HL-60/S4 treated with phorbol 12-myristate 13-acetate at 8.2 ng/mL for 4 days and 3 days (cell line): Measurements from ENCODE around the gene MLX.
"Not testable (repeated sequence)": the region's sequence is repeated elsewhere in the genome, so short reads cannot be mapped to it uniquely, and the experiment has no call there.

Source experiments
- in situ Hi-C: fragments of 300-500 bp; cut with MboI; formaldehyde crosslinking; loops from 2 replicates; pipeline ENCODE4 v1.15.0; 2022; ENCODE audit warnings: low sequenced_read_pairs

The MLX gene

DNA sequence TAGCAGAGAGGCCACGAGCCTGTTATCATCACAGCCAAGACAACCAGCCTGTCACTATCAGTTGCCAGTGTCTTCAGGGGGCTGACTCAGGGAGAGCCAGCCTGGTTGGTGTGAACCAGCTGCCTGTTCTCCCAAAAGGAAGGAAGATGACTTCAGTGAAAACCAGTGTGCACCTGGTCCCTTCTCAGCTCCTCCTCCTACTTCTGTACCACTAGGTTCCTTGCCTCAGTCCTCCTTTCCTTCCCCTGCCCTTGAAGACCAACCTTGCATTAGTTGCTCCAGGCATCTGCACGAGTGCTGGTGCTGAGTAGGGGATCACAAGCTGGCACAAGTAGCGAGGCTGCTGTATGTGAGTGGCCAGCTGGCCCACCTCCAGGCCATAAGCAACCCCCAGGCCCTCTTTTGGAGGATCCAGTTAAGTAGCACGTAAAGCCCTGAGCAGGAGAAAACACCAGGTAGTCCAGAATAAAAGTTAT, 51.1 kb downstream of the MLX start:
- in situ Hi-C loops: no loop called here

DNA sequence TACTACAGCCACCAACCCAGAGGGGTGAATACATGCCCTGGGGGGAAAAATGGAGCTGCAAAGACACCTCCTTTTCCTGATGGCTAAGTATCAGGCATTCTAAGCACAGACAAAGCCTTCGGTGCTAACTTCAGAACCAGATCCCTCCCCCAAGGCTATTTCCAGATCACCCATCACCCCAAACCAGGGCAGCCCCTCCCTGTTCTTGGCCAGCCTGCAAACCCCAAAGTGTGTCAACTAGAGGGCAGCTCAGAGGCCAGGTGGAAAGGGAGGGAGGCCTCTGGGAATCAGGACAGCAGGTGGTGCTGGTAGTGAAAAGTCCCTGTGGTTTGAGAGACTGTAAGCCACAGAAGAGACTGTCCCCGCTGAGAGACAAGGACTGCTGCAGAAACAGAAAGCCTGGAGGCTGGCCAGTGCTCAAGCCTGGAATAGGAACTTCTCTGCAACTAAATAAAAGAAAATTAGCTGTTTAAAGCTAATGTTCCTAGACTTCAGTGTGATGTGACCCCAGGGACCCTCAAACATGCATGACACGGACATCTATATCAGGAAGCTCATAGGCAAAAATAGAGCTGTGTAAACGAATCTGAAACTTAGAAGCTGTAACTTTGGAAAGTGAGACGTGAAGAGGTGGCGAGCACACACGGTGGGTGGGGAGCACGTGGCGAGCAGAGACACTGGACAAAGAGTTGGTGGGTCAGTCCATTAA, 51.7 kb downstream of the MLX start:
- in situ Hi-C loops: no loop called here

DNA sequence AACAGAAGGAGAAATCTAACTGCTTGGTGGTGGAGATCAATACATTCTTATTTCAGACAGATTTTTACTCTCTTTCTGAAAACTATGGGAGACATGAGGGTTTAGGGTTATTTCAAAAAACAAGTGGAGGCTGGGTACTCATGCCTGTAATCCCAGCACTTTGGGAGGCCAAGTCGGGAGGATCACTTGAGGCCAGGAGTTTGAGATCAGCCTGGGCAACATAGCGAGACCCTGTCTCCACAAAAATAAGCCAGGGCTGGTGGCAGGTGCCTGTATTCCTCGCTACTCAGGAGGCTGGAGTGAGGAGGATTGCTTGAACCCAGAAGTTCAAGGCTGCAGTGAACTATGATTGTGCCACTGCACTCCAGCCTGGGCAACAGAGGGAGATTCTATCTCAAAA, 55.1 kb downstream of the MLX start:
- in situ Hi-C loops: not testable (repeated sequence)
